ENCODE measurements around the gene ADO. TPM values are rescaled to one million over a fixed set of nuclear protein-coding genes. Genes with fewer than 3 reads are reported as not detected.

ADO gene
- total RNA-seq, 1 experiment from 2014 or later, result 29.3 TPM

- ChIA-PET POLR2A (no interaction called here), CTCF (no interaction called here)
- Mint-ChIP-seq H3K4me1 (no peaks in the 10 kb centered on the region), H3K27ac (no peak overlapping the region), H3K9me3 (peaks cover 15% of the 10 kb centered on the region), H3K36me3 (no peaks in the 10 kb centered on the region), H3K4me3 (no peak overlapping the region), H3K27me3 (ENCODE audit: low read depth) (no peaks in the 10 kb centered on the region)
- no peak for TF ChIP-seq ZNF219 (CRISPR knock-in tag; IDR thresholded peaks at IDR 0.05; ENCODE audit: borderline replicate concordance)
- TF ChIP-seq SMAD4 (CRISPR knock-in tag; IDR thresholded peaks at IDR 0.05), result no peak
- no peak for TF ChIP-seq ZMAT4 (CRISPR knock-in tag; IDR thresholded peaks at IDR 0.05)
- TF ChIP-seq ZSCAN18 (CRISPR knock-in tag; IDR thresholded peaks at IDR 0.05), result no peak
- TF ChIP-seq CREM (CRISPR knock-in tag; IDR thresholded peaks at IDR 0.05), result no peak
- TF ChIP-seq, protein P1, sequence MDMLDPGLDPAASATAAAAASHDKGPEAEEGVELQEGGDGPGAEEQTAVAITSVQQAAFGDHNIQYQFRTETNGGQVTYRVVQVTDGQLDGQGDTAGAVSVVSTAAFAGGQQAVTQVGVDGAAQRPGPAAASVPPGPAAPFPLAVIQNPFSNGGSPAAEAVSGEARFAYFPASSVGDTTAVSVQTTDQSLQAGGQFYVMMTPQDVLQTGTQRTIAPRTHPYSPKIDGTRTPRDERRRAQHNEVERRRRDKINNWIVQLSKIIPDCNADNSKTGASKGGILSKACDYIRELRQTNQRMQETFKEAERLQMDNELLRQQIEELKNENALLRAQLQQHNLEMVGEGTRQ (CRISPR knock-in tag; IDR thresholded peaks at IDR 0.05), result no peak
- TF ChIP-seq, protein P2, sequence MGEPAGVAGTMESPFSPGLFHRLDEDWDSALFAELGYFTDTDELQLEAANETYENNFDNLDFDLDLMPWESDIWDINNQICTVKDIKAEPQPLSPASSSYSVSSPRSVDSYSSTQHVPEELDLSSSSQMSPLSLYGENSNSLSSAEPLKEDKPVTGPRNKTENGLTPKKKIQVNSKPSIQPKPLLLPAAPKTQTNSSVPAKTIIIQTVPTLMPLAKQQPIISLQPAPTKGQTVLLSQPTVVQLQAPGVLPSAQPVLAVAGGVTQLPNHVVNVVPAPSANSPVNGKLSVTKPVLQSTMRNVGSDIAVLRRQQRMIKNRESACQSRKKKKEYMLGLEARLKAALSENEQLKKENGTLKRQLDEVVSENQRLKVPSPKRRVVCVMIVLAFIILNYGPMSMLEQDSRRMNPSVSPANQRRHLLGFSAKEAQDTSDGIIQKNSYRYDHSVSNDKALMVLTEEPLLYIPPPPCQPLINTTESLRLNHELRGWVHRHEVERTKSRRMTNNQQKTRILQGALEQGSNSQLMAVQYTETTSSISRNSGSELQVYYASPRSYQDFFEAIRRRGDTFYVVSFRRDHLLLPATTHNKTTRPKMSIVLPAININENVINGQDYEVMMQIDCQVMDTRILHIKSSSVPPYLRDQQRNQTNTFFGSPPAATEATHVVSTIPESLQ (CRISPR knock-in tag; IDR thresholded peaks at IDR 0.05), result no peak
- TF ChIP-seq ZNF423 (CRISPR knock-in tag; IDR thresholded peaks at IDR 0.05), result no peak
- no peak for TF ChIP-seq KAT7 (CRISPR knock-in tag; IDR thresholded peaks at IDR 0.05; ENCODE audit: borderline replicate concordance)
- no peak for TF ChIP-seq TEAD1 (CRISPR knock-in tag; IDR thresholded peaks at IDR 0.05)
- TF ChIP-seq, protein P3, sequence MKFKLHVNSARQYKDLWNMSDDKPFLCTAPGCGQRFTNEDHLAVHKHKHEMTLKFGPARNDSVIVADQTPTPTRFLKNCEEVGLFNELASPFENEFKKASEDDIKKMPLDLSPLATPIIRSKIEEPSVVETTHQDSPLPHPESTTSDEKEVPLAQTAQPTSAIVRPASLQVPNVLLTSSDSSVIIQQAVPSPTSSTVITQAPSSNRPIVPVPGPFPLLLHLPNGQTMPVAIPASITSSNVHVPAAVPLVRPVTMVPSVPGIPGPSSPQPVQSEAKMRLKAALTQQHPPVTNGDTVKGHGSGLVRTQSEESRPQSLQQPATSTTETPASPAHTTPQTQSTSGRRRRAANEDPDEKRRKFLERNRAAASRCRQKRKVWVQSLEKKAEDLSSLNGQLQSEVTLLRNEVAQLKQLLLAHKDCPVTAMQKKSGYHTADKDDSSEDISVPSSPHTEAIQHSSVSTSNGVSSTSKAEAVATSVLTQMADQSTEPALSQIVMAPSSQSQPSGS (CRISPR knock-in tag; IDR thresholded peaks at IDR 0.05; ENCODE audit: borderline replicate concordance, low read depth), result no peak
- TF ChIP-seq JAZF1 (CRISPR knock-in tag; IDR thresholded peaks at IDR 0.05), result no peak
- DNase-seq (ENCODE audit: low spot score) (no peak), ATAC-seq (no peak)
Observed at GRCh38 chr10:62844280-62845011, 39.9 kb downstream of the ADO start.

- H3K27me3 Mint-ChIP-seq (ENCODE audit: low read depth), result no peaks in the 10 kb centered on the region
- H3K9me3 Mint-ChIP-seq, result peaks cover 15% of the 10 kb centered on the region
- no peak overlapping the region for H3K27ac Mint-ChIP-seq
- H3K4me3 Mint-ChIP-seq, result no peak overlapping the region
- ATAC-seq, result no peak
- DNase-seq (ENCODE audit: low spot score), result no peak
- TF ChIP-seq ZNF232 (CRISPR knock-in tag; IDR thresholded peaks at IDR 0.05) (no peak), ZNF512 (CRISPR knock-in tag; IDR thresholded peaks at IDR 0.05; ENCODE audit: borderline replicate concordance) (no peak), CDX4 (CRISPR knock-in tag; IDR thresholded peaks at IDR 0.05; ENCODE audit: borderline replicate concordance) (no peak), ZNF138 (CRISPR knock-in tag; conservative IDR thresholded peaks at IDR 0.05) (no peak), GABPB1 (CRISPR knock-in tag; IDR thresholded peaks at IDR 0.05) (no peak), GRHL2 (CRISPR knock-in tag; IDR thresholded peaks at IDR 0.05; ENCODE audit: insufficient replicate concordance, severe bottlenecking) (no peak), ZNF121 (CRISPR knock-in tag; IDR thresholded peaks at IDR 0.05) (no peak), ZBTB21 (CRISPR knock-in tag; IDR thresholded peaks at IDR 0.05; ENCODE audit: borderline replicate concordance) (no peak), JAZF1 (CRISPR knock-in tag; IDR thresholded peaks at IDR 0.05) (no peak), ZNF396 (CRISPR knock-in tag; IDR thresholded peaks at IDR 0.05; ENCODE audit: borderline replicate concordance) (no peak), AR (CRISPR knock-in tag; IDR thresholded peaks at IDR 0.05) (no peak)
- H3K36me3 Mint-ChIP-seq, result no peaks in the 10 kb centered on the region
- CTCF ChIA-PET, result no interaction called here
- H3K4me1 Mint-ChIP-seq, result no peaks in the 10 kb centered on the region
- POLR2A ChIA-PET, result no interaction called here
Observed at GRCh38 chr10:62847433-62847832, 42.9 kb downstream of the ADO start.

Measured in WTC11 (cell line).